Upper lobe of left lung (tissue), 6 donors: Measurements from ENCODE around the gene PDE4D. TPM values are rescaled to one million over a fixed set of nuclear protein-coding genes. Genes with fewer than 3 reads are reported as not detected.
"Not testable (repeated sequence)": the region's sequence is repeated elsewhere in the genome, so short reads cannot be mapped to it uniquely, and the experiment has no call there.

Experiments
- ATAC-seq, 2 donors: fragments of 200-7000 bp; cut with Tn5 transposase; one replicate each; pipeline ENCODE4 v1.9.1; 2022; ENCODE audit warnings: mild to moderate bottlenecking in 2 of 2, moderate library complexity in 2 of 2; ENCODE audit not compliant: low FRiP score in 2 of 2
- DNase-seq, 2 donors: peaks; one replicate each; pipeline ENCODE4 v3.0.0-alpha.2; 2019 to 2020
- H3K27ac ChIP-seq, 4 donors: fragments of 200-600 bp; sonication (generic); one replicate each; pipeline ENCODE4 v1.5.1; 2016 to 2019
- H3K27me3 ChIP-seq, 4 donors: fragments of 200-600 bp; sonication (generic); one replicate each; pipeline ENCODE4 v1.5.1; 2017 to 2019
- H3K36me3 ChIP-seq, 4 donors: fragments of 200-600 bp; sonication (generic); one replicate each; pipeline ENCODE4 v1.5.1; 2016 to 2019
- H3K4me1 ChIP-seq, 4 donors: fragments of 200-600 bp; sonication (generic); one replicate each; pipeline ENCODE4 v1.5.1; 2018 to 2019
- H3K4me3 ChIP-seq, 4 donors: fragments of 200-600 bp; sonication (generic); one replicate each; pipeline ENCODE4 v1.5.1; 2017 to 2019; ENCODE audit warnings: mild to moderate bottlenecking in 2 of 4, moderate library complexity in 1 of 4
- H3K9me3 ChIP-seq, 4 donors: fragments of 200-600 bp; sonication (generic); one replicate each; pipeline ENCODE4 v1.5.1; 2018 to 2019
- CTCF ChIP-seq, 6 experiments: fragments of 450-650 bp in 4 of 6; fragments of 200-600 bp in 2 of 6; sonication (generic) in 2 of 6; IDR thresholded peaks; one replicate each; pipeline ENCODE4 v1.5.1; 2016 to 2019; ENCODE audit warnings: antibody characterized with exemption in 6 of 6
- EP300 ChIP-seq, 4 donors: sonication (generic); formaldehyde crosslinking; IDR thresholded peaks; one replicate each; pipeline ENCODE4 v1.5.1; 2017; ENCODE audit warnings: antibody characterized with exemption in 4 of 4, control low read depth in 2 of 4
- POLR2A ChIP-seq, 4 donors: fragments of 450-650 bp; IDR thresholded peaks; one replicate each; pipeline ENCODE4 v1.5.1; 2016 to 2017; ENCODE audit warnings: antibody characterized with exemption in 4 of 4, mild to moderate bottlenecking in 2 of 4
- POLR2AphosphoS5 ChIP-seq, 2 donors: sonication (generic); formaldehyde crosslinking; IDR thresholded peaks; one replicate each; pipeline ENCODE4 v1.5.1; 2017; ENCODE audit warnings: antibody characterized with exemption in 2 of 2
- WGBS, 2 donors: methylation state at CpG; one replicate each; pipeline ENCODE4 v1.1.5; 2017 to 2018; 5-methylcytosine and 5-hydroxymethylcytosine counted together
- total RNA-seq, 6 donors: library from RNA; depleted of rRNA in 4 of 6; stranded (reverse); fragments of >200 nt in 4 of 6; gene quantifications; one replicate each; pipeline versions ENCODE4 v1.1.0 to v1.2.1, GENCODE V29; 2016 to 2021
- donor health status: DM: no; HTN: no; CAD: no; lungs with moderate emphysema.
- donor health status: DM: no; HTN: yes; CAD: no; lungs with severe emphysema.

PDE4D gene
- total RNA-seq, 6 donors from 2014 or later = 50.4 to 188 (median 84.0) TPM

GRCh38 chr5:59390074-59390659, 503.4 kb downstream of the PDE4D start:
- DNase-seq (no peak), ATAC-seq (no peak)
- Histone ChIP-seq H3K4me1 (peaks cover 0 to 8% (median 0%) of the 10 kb centered on the region in 4 donors), H3K27ac (no peak overlapping the region), H3K27me3 (no peaks in the 10 kb centered on the region), H3K36me3 (no peaks in the 10 kb centered on the region), H3K4me3 (no peak overlapping the region), H3K9me3 (no peaks in the 10 kb centered on the region)
- TF ChIP-seq EP300 (IDR thresholded peaks at IDR 0.05) = no peak
- TF ChIP-seq CTCF (IDR thresholded peaks at IDR 0.05) = peak in 5 of 6 experiments; percentile 26 to 62 (median 57)
- 47 to 50% methylated on average over 2 of the region's 2 CpGs for WGBS, 2 donors

GRCh38 chr5:59387127-59387526, 506.4 kb downstream of the PDE4D start:
- no peak for TF ChIP-seq POLR2AphosphoS5 (IDR thresholded peaks at IDR 0.05)
- TF ChIP-seq POLR2A (IDR thresholded peaks at IDR 0.05) = no peak
- no peak for TF ChIP-seq EP300 (IDR thresholded peaks at IDR 0.05)
- no peak for TF ChIP-seq CTCF (IDR thresholded peaks at IDR 0.05)
- H3K27me3 ChIP-seq = no peaks in the 10 kb centered on the region

GRCh38 chr5:59385700-59386099, 507.8 kb downstream of the PDE4D start:
- TF ChIP-seq EP300 (IDR thresholded peaks at IDR 0.05) (no peak), POLR2A (IDR thresholded peaks at IDR 0.05) (no peak), CTCF (IDR thresholded peaks at IDR 0.05) (no peak), POLR2AphosphoS5 (IDR thresholded peaks at IDR 0.05) (no peak)
- ATAC-seq (no peak), DNase-seq (no peak)
- Histone ChIP-seq H3K27ac (no peak overlapping the region), H3K27me3 (no peaks in the 10 kb centered on the region), H3K4me3 (no peak overlapping the region), H3K9me3 (no peaks in the 10 kb centered on the region), H3K36me3 (no peaks in the 10 kb centered on the region), H3K4me1 (peaks cover 0 to 5% (median 0%) of the 10 kb centered on the region in 4 donors)
- 55 to 96% methylated on average over 2 of the region's 2 CpGs for WGBS, 2 donors

More at GRCh38 chr5:59387127-59387526, 506.4 kb downstream of the PDE4D start:
- Histone ChIP-seq H3K27ac (no peak overlapping the region), H3K36me3 (no peaks in the 10 kb centered on the region), H3K9me3 (no peaks in the 10 kb centered on the region), H3K4me3 (no peak overlapping the region), H3K4me1 (peaks cover 0 to 8% (median 0%) of the 10 kb centered on the region in 4 donors)
- no peak for DNase-seq
- no peak for ATAC-seq

- ATAC-seq (peak; percentile 83 to 88), DNase-seq (peak in 1 of 2 donors; percentile 56)
- H3K36me3 ChIP-seq = no peaks in the 10 kb centered on the region
- no peaks in the 10 kb centered on the region for H3K27me3 ChIP-seq
- H3K4me1 ChIP-seq = peaks cover 0 to 7% (median 0%) of the 10 kb centered on the region in 4 donors
- no peak overlapping the region for H3K4me3 ChIP-seq
- H3K27ac ChIP-seq = peak overlapping the region in 2 of 4 donors; percentile 21 to 35
- WGBS, 2 donors = 3 to 7% methylated on average over 1 of the region's 1 CpG
- H3K9me3 ChIP-seq = no peaks in the 10 kb centered on the region
- TF ChIP-seq CTCF (IDR thresholded peaks at IDR 0.05) (peak in 5 of 6 experiments; percentile 34 to 61 (median 53)), EP300 (IDR thresholded peaks at IDR 0.05) (peak in 2 of 4 donors; percentile 14 to 92), POLR2A (IDR thresholded peaks at IDR 0.05) (no peak)
These were observed 513.1 kb downstream of the PDE4D start for GRCh38 chr5:59380350-59380951.

GRCh38 chr5:59374036-59374435, 519.5 kb downstream of the PDE4D start:
- H3K4me1 ChIP-seq, H3K9me3 ChIP-seq, H3K4me3 ChIP-seq, ATAC-seq, H3K36me3 ChIP-seq, H3K27me3 ChIP-seq, H3K27ac ChIP-seq, DNase-seq: not testable (repeated sequence)
- WGBS, 2 donors = 95% methylated on average over 1 of the region's 1 CpG
